Measurements from ENCODE around the gene GRK7. TPM values are rescaled to one million over a fixed set of nuclear protein-coding genes. Genes with fewer than 3 reads are reported as not detected.

The GRK7 gene
- total and polyA plus RNA-seq, 11 donors = 0.06 to 0.13 TPM; not detected in 9

- DNase-seq (no peak), ATAC-seq (peak in 1 of 4 donors; percentile 59)
- Histone ChIP-seq H3K27me3 (no peaks in the 10 kb centered on the region), H3K36me3 (no peaks in the 10 kb centered on the region), H3K4me3 (no peak overlapping the region), H3K27ac (no peak overlapping the region), H3K9me3 (peaks cover 0 to 7% (median 0%) of the 10 kb centered on the region in 12 donors), H3K4me1 (no peaks in the 10 kb centered on the region)
- intact Hi-C loops (cut with DNase I) = no loop called here
- WGBS, 4 donors = 91 to 95% (median 93%) methylated on average over 18 of the region's 18 CpGs
- TF ChIP-seq CTCF (IDR thresholded peaks at IDR 0.05) (no peak), POLR2A (IDR thresholded peaks at IDR 0.05) (no peak)
These were observed 41.8 kb downstream of the GRK7 start for GRCh38 chr3:141804778-141805639.

GRCh38 chr3:141807277-141808033 is 44.2 kb downstream of the GRK7 start:
- H3K4me1 ChIP-seq = no peaks in the 10 kb centered on the region
- intact Hi-C loops (cut with DNase I) = no loop called here
- no peak for ATAC-seq
- no peak for TF ChIP-seq POLR2A (IDR thresholded peaks at IDR 0.05)
- TF ChIP-seq CTCF (IDR thresholded peaks at IDR 0.05) = no peak
- H3K9me3 ChIP-seq = no peaks in the 10 kb centered on the region
- H3K36me3 ChIP-seq = no peaks in the 10 kb centered on the region
- no peak overlapping the region for H3K27ac ChIP-seq
- 63 to 79% (median 66%) methylated on average over 7 of the region's 7 CpGs for WGBS, 4 donors
- no peak for DNase-seq
- no peak overlapping the region for H3K4me3 ChIP-seq
- H3K27me3 ChIP-seq = no peaks in the 10 kb centered on the region

- WGBS, 4 donors = 79 to 82% (median 81%) methylated on average over 5 of the region's 5 CpGs
These were observed 45.4 kb downstream of the GRK7 start for GRCh38 chr3:141808586-141808985.

More at GRCh38 chr3:141808586-141808985, 45.4 kb downstream of the GRK7 start:
- ATAC-seq (no peak), DNase-seq (no peak)
- Histone ChIP-seq H3K36me3 (no peaks in the 10 kb centered on the region), H3K27me3 (no peaks in the 10 kb centered on the region), H3K4me3 (no peak overlapping the region), H3K4me1 (no peaks in the 10 kb centered on the region), H3K27ac (no peak overlapping the region), H3K9me3 (no peaks in the 10 kb centered on the region)
- intact Hi-C loops (cut with DNase I) = no loop called here
- no peak for TF ChIP-seq CTCF (IDR thresholded peaks at IDR 0.05)
- TF ChIP-seq POLR2A (IDR thresholded peaks at IDR 0.05) = no peak
